GM23338 (cell line): Measurements from ENCODE around the gene TTC9C. TPM values are rescaled to one million over a fixed set of nuclear protein-coding genes. Genes with fewer than 3 reads are reported as not detected.

Source experiments
- polyA plus RNA-seq: library from polyadenylated mRNA; unstranded; fragments of >200 nt; fragmentation: Nextera tagmentation; extraction: Ambion mirVana; gene quantifications from 2 replicates; pipeline ENCODE4 v1.2.1, GENCODE V29; 2016
- total RNA-seq: library from RNA; depleted of rRNA; stranded (reverse); fragments of >200 nt; shearing (Covaris generic); gene quantifications from 2 replicates; pipeline ENCODE4 v1.2.3, GENCODE V29; 2014; rRNA removed

TTC9C gene
- total and polyA plus RNA-seq, 2 experiments from 2014 or later = 27.5 to 42.0 TPM

Other genes starting within 250 kb of the TTC9C start
- gene AHNAK, start 181.7 kb upstream of the TTC9C start, total RNA-seq = 1.7 and 2.1 TPM in 2 replicates
- gene AHNAK, start 181.7 kb upstream of the TTC9C start, polyA plus RNA-seq = 0.91 and 1.1 TPM in 2 replicates
- 1,200 and 1,316 TPM in 2 replicates for gene EEF1G, start 154.6 kb upstream of the TTC9C start, total RNA-seq
- gene EEF1G, start 154.6 kb upstream of the TTC9C start, polyA plus RNA-seq = 696 and 736 TPM in 2 replicates
- gene TUT1, start 137.0 kb upstream of the TTC9C start, total RNA-seq = 15.2 and 22.2 TPM in 2 replicates
- gene TUT1, start 137.0 kb upstream of the TTC9C start, polyA plus RNA-seq = 12.8 and 14.0 TPM in 2 replicates
- 93.6 and 102 TPM in 2 replicates for gene MTA2, start 126.6 kb upstream of the TTC9C start, total RNA-seq
- gene MTA2, start 126.6 kb upstream of the TTC9C start, polyA plus RNA-seq = 22.1 and 22.9 TPM in 2 replicates
- 17.1 and 19.3 TPM in 2 replicates for gene EML3, start 115.7 kb upstream of the TTC9C start, total RNA-seq
- 15.4 and 15.5 TPM in 2 replicates for gene EML3, start 115.7 kb upstream of the TTC9C start, polyA plus RNA-seq
- 0.24 TPM in 1 of 2 replicates, not detected in the other for gene ROM1, start 115.2 kb upstream of the TTC9C start, total RNA-seq
- 0.65 and 0.89 TPM in 2 replicates for gene ROM1, start 115.2 kb upstream of the TTC9C start, polyA plus RNA-seq
- 18.4 and 21.1 TPM in 2 replicates for gene B3GAT3, start 106.5 kb upstream of the TTC9C start, total RNA-seq
- gene B3GAT3, start 106.5 kb upstream of the TTC9C start, polyA plus RNA-seq = 16.4 and 16.6 TPM in 2 replicates
- 267 and 272 TPM in 2 replicates for gene GANAB, start 81.9 kb upstream of the TTC9C start, total RNA-seq
- gene GANAB, start 81.9 kb upstream of the TTC9C start, polyA plus RNA-seq = 76.8 and 82.3 TPM in 2 replicates
- 33.4 and 37.2 TPM in 2 replicates for gene INTS5, start 75.2 kb upstream of the TTC9C start, total RNA-seq
- 5.7 TPM in 2 replicates for gene INTS5, start 75.2 kb upstream of the TTC9C start, polyA plus RNA-seq
- 110 and 132 TPM in 2 replicates for gene C11orf98, start 63.3 kb upstream of the TTC9C start, total RNA-seq
- gene C11orf98, start 63.3 kb upstream of the TTC9C start, polyA plus RNA-seq = 479 and 507 TPM in 2 replicates
- 8.0 and 26.4 TPM in 2 replicates for gene CSKMT, start 63.2 kb upstream of the TTC9C start, total RNA-seq
- gene CSKMT, start 63.2 kb upstream of the TTC9C start, polyA plus RNA-seq = 25.6 and 30.0 TPM in 2 replicates
- 13.0 and 15.9 TPM in 2 replicates for gene UQCC3, start 56.8 kb upstream of the TTC9C start, total RNA-seq
- 53.9 and 54.7 TPM in 2 replicates for gene UQCC3, start 56.8 kb upstream of the TTC9C start, polyA plus RNA-seq
- 2.8 TPM in 2 replicates for gene LBHD1, start 56.2 kb upstream of the TTC9C start, total RNA-seq
- 1.5 and 2.9 TPM in 2 replicates for gene LBHD1, start 56.2 kb upstream of the TTC9C start, polyA plus RNA-seq
- gene UBXN1, start 49.4 kb upstream of the TTC9C start, total RNA-seq = 62.0 and 132 TPM in 2 replicates
- gene UBXN1, start 49.4 kb upstream of the TTC9C start, polyA plus RNA-seq = 126 and 132 TPM in 2 replicates
- 0.12 and 0.21 TPM in 2 replicates for gene LRRN4CL, start 39.0 kb upstream of the TTC9C start, total RNA-seq
- gene LRRN4CL, start 39.0 kb upstream of the TTC9C start, polyA plus RNA-seq = 0.08 and 0.10 TPM in 2 replicates
- 49.0 and 60.2 TPM in 2 replicates for gene BSCL2, start 21.1 kb upstream of the TTC9C start, total RNA-seq
- 81.7 and 91.5 TPM in 2 replicates for gene BSCL2, start 21.1 kb upstream of the TTC9C start, polyA plus RNA-seq
- gene GNG3, start 20.8 kb upstream of the TTC9C start, total RNA-seq = 0.82 and 2.1 TPM in 2 replicates
- 5.7 and 7.2 TPM in 2 replicates for gene GNG3, start 20.8 kb upstream of the TTC9C start, polyA plus RNA-seq
- gene HNRNPUL2, start 1.0 kb upstream of the TTC9C start, total RNA-seq = 18.3 and 21.7 TPM in 2 replicates
- gene HNRNPUL2, start 1.0 kb upstream of the TTC9C start, polyA plus RNA-seq = 9.4 and 10.9 TPM in 2 replicates
- 82.6 and 91.7 TPM in 2 replicates for gene ZBTB3, start 25.7 kb downstream of the TTC9C start, total RNA-seq
- 47.8 and 52.2 TPM in 2 replicates for gene ZBTB3, start 25.7 kb downstream of the TTC9C start, polyA plus RNA-seq
- gene POLR2G, start 33.1 kb downstream of the TTC9C start, total RNA-seq = 101 and 117 TPM in 2 replicates
- gene POLR2G, start 33.1 kb downstream of the TTC9C start, polyA plus RNA-seq = 193 and 196 TPM in 2 replicates
- gene TAF6L, start 42.9 kb downstream of the TTC9C start, total RNA-seq = 30.6 and 50.6 TPM in 2 replicates
- gene TAF6L, start 42.9 kb downstream of the TTC9C start, polyA plus RNA-seq = 21.8 and 23.0 TPM in 2 replicates
- 15.3 and 17.5 TPM in 2 replicates for gene TMEM179B, start 58.9 kb downstream of the TTC9C start, total RNA-seq
- 10.6 and 16.9 TPM in 2 replicates for gene TMEM179B, start 58.9 kb downstream of the TTC9C start, polyA plus RNA-seq
- 35.6 and 46.1 TPM in 2 replicates for gene TMEM223, start 63.5 kb downstream of the TTC9C start, total RNA-seq
- gene TMEM223, start 63.5 kb downstream of the TTC9C start, polyA plus RNA-seq = 59.6 and 69.1 TPM in 2 replicates
- gene NXF1, start 77.0 kb downstream of the TTC9C start, total RNA-seq = 31.8 and 33.8 TPM in 2 replicates
- gene NXF1, start 77.0 kb downstream of the TTC9C start, polyA plus RNA-seq = 31.1 and 31.7 TPM in 2 replicates
- gene STX5, start 103.6 kb downstream of the TTC9C start, total RNA-seq = 15.0 and 22.2 TPM in 2 replicates
- gene STX5, start 103.6 kb downstream of the TTC9C start, polyA plus RNA-seq = 7.4 and 7.7 TPM in 2 replicates
- not detected in 2 replicates for gene TEX54, start 104.4 kb downstream of the TTC9C start, total RNA-seq
- gene TEX54, start 104.4 kb downstream of the TTC9C start, polyA plus RNA-seq = 1.3 and 1.9 TPM in 2 replicates
- 109 and 136 TPM in 2 replicates for gene WDR74, start 111.1 kb downstream of the TTC9C start, total RNA-seq
- gene WDR74, start 111.1 kb downstream of the TTC9C start, polyA plus RNA-seq = 94.4 and 95.8 TPM in 2 replicates
- 375 and 425 TPM in 2 replicates for gene SLC3A2, start 152.4 kb downstream of the TTC9C start, total RNA-seq
- gene SLC3A2, start 152.4 kb downstream of the TTC9C start, polyA plus RNA-seq = 240 and 241 TPM in 2 replicates
- gene CHRM1, start 192.9 kb downstream of the TTC9C start, total RNA-seq = 0.14 TPM in 1 of 2 replicates, not detected in the other
- gene CHRM1, start 192.9 kb downstream of the TTC9C start, polyA plus RNA-seq = 0.30 and 0.44 TPM in 2 replicates